ENCODE data around the gene INPP4A. TPM values are rescaled to one million over a fixed set of nuclear protein-coding genes. Genes with fewer than 3 reads are reported as not detected.

INPP4A gene
- total RNA-seq, 4 donors from 2014 or later: 22.8 to 35.8 (median 25.4) TPM

GRCh38 chr2:98441706-98442450 lies 2.8 kb upstream of the INPP4A start:
- H3K27ac ChIP-seq: peak overlapping the region in 2 of 4 donors; percentile 1 to 38
- no peaks in the 10 kb centered on the region for H3K27me3 ChIP-seq
- in situ Hi-C loops (cut with MboI; ENCODE audit: low pct_ligation_motif_present in 1 of 4, low pct_unique_long_range_greater_than_20kb in 1 of 4, low sequenced_read_pairs in 3 of 4): no loop called here
- H3K36me3 ChIP-seq: no peaks in the 10 kb centered on the region
- TF ChIP-seq POLR2A (IDR thresholded peaks at IDR 0.05) (no peak), EP300 (IDR thresholded peaks at IDR 0.05; ENCODE audit: low read depth) (no peak), POLR2AphosphoS5 (IDR thresholded peaks at IDR 0.05) (no peak), CTCF (IDR thresholded peaks at IDR 0.05) (no peak)
- no peaks in the 10 kb centered on the region for H3K9me3 ChIP-seq
- peak; percentile 56 for DNase-seq
- WGBS, 2 donors (ENCODE audit: low coverage in 1 of 2): 38 to 61% methylated on average over 5 to 7 of the region's 7 CpGs
- intact Hi-C loops (cut with DNase I; ENCODE audit: low total_unique reads): loop anchor here (10.0 kb wide), 1 partner anchor 73 kb away; no protein-coding TSS in a partner anchor
- H3K4me1 ChIP-seq: peaks cover 5 to 33% (median 22%) of the 10 kb centered on the region in 4 donors
- H3K4me3 ChIP-seq: no peak overlapping the region

DNA sequence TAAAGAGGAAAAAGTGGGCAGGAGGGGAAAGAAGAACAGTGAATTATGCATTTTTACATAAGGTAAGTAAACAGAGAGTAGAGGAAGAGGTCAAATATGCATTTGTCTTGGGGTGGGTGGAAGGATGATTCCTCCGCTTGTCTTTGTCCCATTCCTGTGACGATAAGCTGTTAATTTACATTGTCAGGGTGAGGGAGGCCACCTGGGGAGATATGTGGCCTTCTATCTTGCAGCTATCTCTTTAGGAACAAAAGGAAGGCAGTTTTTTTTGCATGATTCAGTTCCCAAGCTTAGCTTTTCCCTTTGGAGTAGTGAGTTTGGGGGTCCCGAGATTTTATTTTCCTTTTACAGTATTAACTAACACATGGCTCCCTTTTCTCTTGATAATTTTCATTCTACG lies 2.2 kb upstream of the INPP4A start:
- TF ChIP-seq EP300 (IDR thresholded peaks at IDR 0.05; ENCODE audit: low read depth) (no peak), POLR2A (IDR thresholded peaks at IDR 0.05) (no peak), POLR2AphosphoS5 (IDR thresholded peaks at IDR 0.05) (no peak), CTCF (IDR thresholded peaks at IDR 0.05) (no peak)
- intact Hi-C loops (cut with DNase I; ENCODE audit: low total_unique reads) (loop anchor here (10.0 kb wide), 1 partner anchor 72 kb away; no protein-coding TSS in a partner anchor), in situ Hi-C loops (cut with MboI; ENCODE audit: low pct_ligation_motif_present in 1 of 4, low pct_unique_long_range_greater_than_20kb in 1 of 4, low sequenced_read_pairs in 3 of 4) (no loop called here)
- no peaks in the 10 kb centered on the region for H3K36me3 ChIP-seq
- no peaks in the 10 kb centered on the region for H3K27me3 ChIP-seq
- no peak overlapping the region for H3K4me3 ChIP-seq
- H3K27ac ChIP-seq: peak overlapping the region in 2 of 4 donors; percentile 1 to 38
- peaks cover 5 to 39% (median 23%) of the 10 kb centered on the region in 4 donors for H3K4me1 ChIP-seq
- 67 to 75% methylated on average over 4 of the region's 4 CpGs for WGBS, 2 donors (ENCODE audit: low coverage in 1 of 2)
- H3K9me3 ChIP-seq: no peaks in the 10 kb centered on the region
- no peak for DNase-seq

DNA sequence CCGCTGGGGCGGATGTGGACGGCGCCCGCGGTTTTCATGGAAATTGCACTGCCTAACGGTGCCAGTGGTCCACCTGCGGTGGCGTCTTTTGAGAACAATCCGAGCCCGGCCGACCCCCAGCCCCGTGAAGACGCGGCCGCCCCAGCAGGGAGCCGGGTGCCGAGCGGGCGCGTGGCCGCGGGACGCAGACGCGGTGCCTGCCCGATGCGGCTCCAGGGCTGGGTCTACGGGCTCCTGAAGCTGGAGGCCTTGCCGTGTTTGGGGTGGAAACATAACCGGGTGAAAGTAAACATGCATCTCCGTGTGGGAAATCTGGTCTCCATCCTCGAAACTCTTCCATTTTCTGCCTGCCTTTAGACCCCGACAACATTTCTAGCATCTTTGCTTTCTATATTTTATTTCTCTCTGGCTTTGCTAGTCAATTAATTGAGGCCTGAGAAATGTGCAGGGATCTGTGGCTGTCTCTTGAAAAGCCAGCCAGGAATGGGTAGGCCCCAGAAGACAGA lies 572 bp downstream of the INPP4A start:
- Histone ChIP-seq H3K27ac (peak overlapping the region; percentile 82 to 89 (median 88)), H3K4me3 (peak overlapping the region; percentile 60 to 88 (median 84)), H3K36me3 (no peaks in the 10 kb centered on the region), H3K4me1 (peaks cover 5 to 57% (median 25%) of the 10 kb centered on the region in 4 donors), H3K9me3 (no peaks in the 10 kb centered on the region), H3K27me3 (no peaks in the 10 kb centered on the region)
- TF ChIP-seq POLR2AphosphoS5 (IDR thresholded peaks at IDR 0.05): no peak
- no peak for TF ChIP-seq POLR2A (IDR thresholded peaks at IDR 0.05)
- no peak for TF ChIP-seq CTCF (IDR thresholded peaks at IDR 0.05)
- no peak for TF ChIP-seq EP300 (IDR thresholded peaks at IDR 0.05; ENCODE audit: low read depth)
- 0% methylated on average over 8 of the region's 34 CpGs; no CpG with 5 or more reads in 1 of the 2 donors for WGBS, 2 donors (ENCODE audit: low coverage in 1 of 2)
- DNase-seq: no peak
- intact Hi-C loops (cut with DNase I; ENCODE audit: low total_unique reads) (loop anchor here (10.0 kb wide), 1 partner anchor 70 kb away; no protein-coding TSS in a partner anchor), in situ Hi-C loops (cut with MboI; ENCODE audit: low pct_ligation_motif_present in 1 of 4, low pct_unique_long_range_greater_than_20kb in 1 of 4, low sequenced_read_pairs in 3 of 4) (no loop called here)
